ENCODE results near the gene HUS1B.

DNA sequence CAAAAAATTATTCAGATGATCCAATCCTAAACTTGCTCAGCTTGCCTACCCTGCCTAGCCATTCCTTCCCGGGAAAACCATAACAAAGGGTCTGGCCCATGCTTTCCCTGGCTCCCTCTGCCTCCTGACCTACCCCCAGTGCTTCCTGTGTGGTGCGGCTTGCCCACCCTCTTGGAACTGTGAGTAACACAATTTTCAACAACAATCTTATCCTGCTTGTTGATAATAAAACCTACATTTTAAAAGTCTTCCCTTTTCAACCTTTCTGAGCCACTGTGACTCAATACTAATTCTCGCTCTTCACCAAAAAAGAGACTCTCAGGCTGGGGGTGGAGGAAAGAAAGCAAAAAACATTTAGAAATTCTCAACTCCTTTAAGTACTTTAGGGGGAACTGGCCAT lies 18.1 kb upstream of the HUS1B start:
- TF ChIP-seq, protein P1, sequence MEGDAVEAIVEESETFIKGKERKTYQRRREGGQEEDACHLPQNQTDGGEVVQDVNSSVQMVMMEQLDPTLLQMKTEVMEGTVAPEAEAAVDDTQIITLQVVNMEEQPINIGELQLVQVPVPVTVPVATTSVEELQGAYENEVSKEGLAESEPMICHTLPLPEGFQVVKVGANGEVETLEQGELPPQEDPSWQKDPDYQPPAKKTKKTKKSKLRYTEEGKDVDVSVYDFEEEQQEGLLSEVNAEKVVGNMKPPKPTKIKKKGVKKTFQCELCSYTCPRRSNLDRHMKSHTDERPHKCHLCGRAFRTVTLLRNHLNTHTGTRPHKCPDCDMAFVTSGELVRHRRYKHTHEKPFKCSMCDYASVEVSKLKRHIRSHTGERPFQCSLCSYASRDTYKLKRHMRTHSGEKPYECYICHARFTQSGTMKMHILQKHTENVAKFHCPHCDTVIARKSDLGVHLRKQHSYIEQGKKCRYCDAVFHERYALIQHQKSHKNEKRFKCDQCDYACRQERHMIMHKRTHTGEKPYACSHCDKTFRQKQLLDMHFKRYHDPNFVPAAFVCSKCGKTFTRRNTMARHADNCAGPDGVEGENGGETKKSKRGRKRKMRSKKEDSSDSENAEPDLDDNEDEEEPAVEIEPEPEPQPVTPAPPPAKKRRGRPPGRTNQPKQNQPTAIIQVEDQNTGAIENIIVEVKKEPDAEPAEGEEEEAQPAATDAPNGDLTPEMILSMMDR (IDR thresholded peaks at IDR 0.05), result no peak
- TF ChIP-seq EP300 (IDR thresholded peaks at IDR 0.05) (no peak), POLR2A (IDR thresholded peaks at IDR 0.05) (no peak)
